HG03575 (cell line): Measurements from ENCODE around the gene GRM4.
"Not testable (repeated sequence)": the region's sequence is repeated elsewhere in the genome, so short reads cannot be mapped to it uniquely, and the experiment has no call there.

Experiments used
- ATAC-seq: cut with Tn5 transposase; IDR thresholded peaks from one replicate; pipeline ENCODE4 v1.9.1; 2021; ENCODE audit not compliant: unreplicated experiment, insufficient number of reproducible peaks, low FRiP score; ENCODE audit errors: extremely low read depth

GRM4 gene

GRCh38 chr6:34146021-34146782 is at the start of gene GRM4:
TSS of gene GRM4 (minus strand) at chr6:34146087. CDS start at chr6:34133496, 12,591 bp downstream.
- no peak for ATAC-seq

- no peak for ATAC-seq
Observed at GRCh38 chr6:34194772-34195171, 48.9 kb upstream of the GRM4 start.

GRCh38 chr6:34190504-34191122 is 44.7 kb upstream of the GRM4 start:
- ATAC-seq, result no peak

- no peak for ATAC-seq
Observed at GRCh38 chr6:34189806-34190503, 44.1 kb upstream of the GRM4 start.

GRCh38 chr6:34184726-34185125 is 38.8 kb upstream of the GRM4 start:
- not testable (repeated sequence) for ATAC-seq

- no peak for ATAC-seq
Observed at GRCh38 chr6:34182751-34183531, 37.1 kb upstream of the GRM4 start.

- ATAC-seq, result no peak
Observed at GRCh38 chr6:34181908-34182307, 36.0 kb upstream of the GRM4 start.

GRCh38 chr6:34179106-34179720 is 33.3 kb upstream of the GRM4 start:
- ATAC-seq, result no peak

GRCh38 chr6:34178357-34179105 is 32.6 kb upstream of the GRM4 start:
- ATAC-seq, result no peak

GRCh38 chr6:34177181-34177591 is 31.3 kb upstream of the GRM4 start:
- no peak for ATAC-seq

- no peak for ATAC-seq
Observed at GRCh38 chr6:34176261-34177031, 30.6 kb upstream of the GRM4 start.

GRCh38 chr6:34174846-34175399 is 29.0 kb upstream of the GRM4 start:
- no peak for ATAC-seq

- ATAC-seq, result no peak
Observed at GRCh38 chr6:34172961-34173775, 27.3 kb upstream of the GRM4 start.

GRCh38 chr6:34170346-34170745 is 24.5 kb upstream of the GRM4 start:
- ATAC-seq, result no peak

- no peak for ATAC-seq
Observed at GRCh38 chr6:34169897-34170296, 24.0 kb upstream of the GRM4 start.

- no peak for ATAC-seq
Observed at GRCh38 chr6:34161857-34162515, 16.1 kb upstream of the GRM4 start.
